ENCODE measurements around the gene PCGF3.
A peak's percentile ranks its signal among the peaks of the same experiment; 100 is the strongest.

The PCGF3 gene

DNA sequence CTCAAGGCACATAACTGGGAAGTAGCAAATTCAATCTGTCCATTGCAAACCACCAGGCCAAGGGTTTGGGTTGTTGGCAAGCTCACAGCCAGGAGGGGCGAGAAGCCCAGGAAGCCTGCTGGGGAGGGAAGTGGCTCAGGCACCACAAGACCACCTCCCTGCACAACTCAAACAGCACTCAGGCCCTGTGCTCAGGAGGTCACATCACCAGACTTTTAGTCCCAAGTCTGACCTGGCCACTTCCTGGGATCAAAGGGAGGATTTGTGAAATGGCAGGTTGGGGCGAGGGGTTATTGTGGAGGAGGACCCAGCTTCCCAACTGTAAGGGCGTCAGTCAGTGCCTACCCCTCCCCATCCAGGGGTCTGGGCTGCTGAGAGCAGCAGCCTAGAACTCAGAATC lies 33.9 kb upstream of the PCGF3 start:
- TF ChIP-seq CTCF (IDR thresholded peaks at IDR 0.05; ENCODE audit: insufficient read depth, low read depth, low read length, missing control alignments) = no peak
- H3K4me3 ChIP-seq (ENCODE audit: low read length) = no peak overlapping the region
- DNase-seq (ENCODE audit: low read depth) = no peak

GRCh38 chr4:673349-674091 lies 32.1 kb upstream of the PCGF3 start:
- peak overlapping the region; percentile 73 for H3K4me3 ChIP-seq (ENCODE audit: low read length)
- DNase-seq (ENCODE audit: low read depth) = peak; percentile 29
- no peak for TF ChIP-seq CTCF (IDR thresholded peaks at IDR 0.05; ENCODE audit: insufficient read depth, low read depth, low read length, missing control alignments)

DNA sequence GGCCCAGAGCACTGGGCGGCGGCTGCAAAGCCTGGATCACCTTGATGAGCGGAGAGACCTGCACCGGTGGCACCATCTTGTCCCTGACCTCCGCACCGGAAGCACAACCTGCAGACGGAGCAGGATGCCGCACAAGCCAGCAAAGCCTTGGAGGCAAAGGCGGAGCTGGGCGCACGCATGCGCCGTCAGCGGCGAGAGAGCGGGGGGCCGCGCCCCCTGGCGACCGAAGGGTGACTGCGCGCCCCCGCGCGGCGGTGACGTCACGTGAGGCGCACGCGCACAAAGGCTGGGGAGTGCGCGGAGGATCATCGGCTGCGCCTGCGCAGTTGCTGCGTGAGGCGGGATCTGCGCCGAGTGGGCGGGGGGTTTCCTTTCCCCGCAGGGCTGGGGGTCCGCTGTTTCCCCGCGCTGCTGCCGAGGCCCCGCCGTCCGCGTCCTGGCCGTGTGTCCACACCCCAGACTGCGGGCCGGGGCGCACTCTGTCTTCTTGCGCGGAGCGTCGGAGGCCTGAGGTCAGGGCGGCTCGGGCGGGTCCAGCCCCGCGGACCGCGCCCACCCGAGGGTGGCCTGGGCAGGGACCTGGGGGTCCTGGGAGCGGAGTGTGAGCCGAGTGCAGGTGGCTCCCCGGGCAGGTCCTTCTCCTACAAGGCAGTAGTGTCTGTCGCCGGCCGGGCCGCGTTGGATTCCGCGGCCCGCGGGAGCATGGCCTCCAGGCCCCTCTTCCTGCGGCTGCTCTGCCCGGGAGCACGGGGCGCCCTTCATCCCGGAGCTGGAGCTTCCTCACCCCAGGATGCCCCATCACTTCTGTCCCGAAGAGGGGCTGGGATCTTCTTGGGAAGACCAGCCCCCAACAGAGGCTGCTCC lies 31.2 kb upstream of the PCGF3 start, which contains the start of the genes ATP5ME and MYL5:
Gene ATP5ME, minus strand, starts transcription at position 105 of the 864 bp plus-strand sequence. Its CDS starts 29 bp downstream, at position 76.
Gene MYL5, plus strand, starts transcription at position 371 of the 864 bp plus-strand sequence. CDS start 3,485 bp downstream, outside the sequence.
- TF ChIP-seq CTCF (IDR thresholded peaks at IDR 0.05; ENCODE audit: insufficient read depth, low read depth, low read length, missing control alignments) = peak; percentile 55
- DNase-seq (ENCODE audit: low read depth) = peak; percentile 95
- peak within 1 kb of the TSS; percentile 73 for H3K4me3 ChIP-seq (ENCODE audit: low read length)

- peak overlapping the region; percentile 73 for H3K4me3 ChIP-seq (ENCODE audit: low read length)
- no peak for DNase-seq (ENCODE audit: low read depth)
- no peak for TF ChIP-seq CTCF (IDR thresholded peaks at IDR 0.05; ENCODE audit: insufficient read depth, low read depth, low read length, missing control alignments)
Measured at GRCh38 chr4:675036-675882, 30.4 kb upstream of the PCGF3 start.

DNA sequence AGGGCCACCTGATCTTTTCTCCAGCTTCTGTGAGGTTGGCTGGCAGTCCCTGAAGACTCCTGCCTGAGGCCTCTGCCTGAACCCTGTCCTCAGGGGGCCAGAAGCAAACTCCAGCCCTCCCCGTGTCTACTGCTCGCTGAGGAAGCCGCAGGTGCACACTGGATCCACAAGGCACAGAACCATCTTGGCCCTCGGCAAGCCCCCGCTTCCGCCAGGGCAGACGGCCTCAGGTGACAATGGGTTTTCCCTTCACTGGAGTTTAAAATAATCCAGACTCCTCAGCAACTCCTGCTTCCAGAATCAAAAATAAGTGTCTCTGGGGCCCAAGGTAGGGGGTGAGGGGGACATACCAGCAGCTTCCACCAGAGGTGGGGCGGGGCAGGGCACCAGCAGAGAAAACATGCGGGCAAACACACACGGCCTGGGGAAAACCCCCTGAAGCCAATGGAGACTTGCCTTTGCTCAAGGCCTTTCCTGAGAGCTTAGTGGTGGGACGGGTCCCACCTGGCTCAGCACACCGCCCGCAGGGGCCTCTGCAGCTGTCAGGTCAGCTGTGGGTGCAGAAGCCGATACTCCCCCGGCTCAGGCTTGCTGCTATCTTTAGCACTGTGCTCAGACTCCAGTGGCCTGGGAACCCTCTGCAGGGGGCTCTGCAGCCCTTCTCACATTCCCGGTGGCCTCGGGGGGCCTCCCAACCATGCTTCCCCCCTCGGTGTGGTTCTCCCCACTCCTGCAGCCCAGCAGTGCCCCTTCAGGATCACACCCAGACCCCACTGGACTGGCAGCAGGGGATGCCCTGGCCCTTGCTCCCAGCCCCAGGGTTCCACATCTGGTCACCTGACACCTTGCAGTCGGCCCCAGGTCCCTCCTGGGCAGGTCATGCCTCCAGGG lies 29.4 kb upstream of the PCGF3 start:
- no peak overlapping the region for H3K4me3 ChIP-seq (ENCODE audit: low read length)
- DNase-seq (ENCODE audit: low read depth) = no peak
- no peak for TF ChIP-seq CTCF (IDR thresholded peaks at IDR 0.05; ENCODE audit: insufficient read depth, low read depth, low read length, missing control alignments)

GRCh38 chr4:676871-677235 lies 28.8 kb upstream of the PCGF3 start:
- no peak for TF ChIP-seq CTCF (IDR thresholded peaks at IDR 0.05; ENCODE audit: insufficient read depth, low read depth, low read length, missing control alignments)
- no peak for DNase-seq (ENCODE audit: low read depth)
- no peak overlapping the region for H3K4me3 ChIP-seq (ENCODE audit: low read length)
